Smooth muscle cell (in vitro differentiated cells): ENCODE data around the gene ERG. TPM values are rescaled to one million over a fixed set of nuclear protein-coding genes. Genes with fewer than 3 reads are reported as not detected.
A peak's percentile ranks its signal among the peaks of the same experiment; 100 is the strongest.

ENCODE experiments used
- DNase-seq: peaks from one replicate; lab custom pipeline; 2025; ENCODE audit not compliant: unreplicated experiment; lab: John Stamatoyannopoulos, UW
- H2AFZ ChIP-seq: fragments of 200-600 bp; sonication (generic); 2 replicates; pipeline ENCODE4 v1.6.0; 2016; ENCODE audit warnings: antibody characterized with exemption, low read depth, mild to moderate bottlenecking
- H3F3A ChIP-seq: fragments of 200-600 bp; sonication (generic); 2 replicates; pipeline ENCODE4 v1.6.0; 2017; ENCODE audit warnings: antibody characterized with exemption, low read depth
- H3K27ac ChIP-seq: fragments of 200-600 bp; sonication (generic); 2 replicates; pipeline ENCODE4 v1.5.1; 2016; ENCODE audit warnings: low read depth, mild to moderate bottlenecking
- H3K27me3 ChIP-seq: fragments of 200-600 bp; sonication (generic); 2 replicates; pipeline ENCODE4 v1.6.1; 2016; ENCODE audit warnings: low read depth, mild to moderate bottlenecking
- H3K36me3 ChIP-seq: fragments of 200-600 bp; sonication (generic); 2 replicates; pipeline ENCODE4 v1.5.1; 2016; ENCODE audit warnings: low read depth
- H3K4me1 ChIP-seq: fragments of 200-600 bp; sonication (generic); 2 replicates; pipeline ENCODE4 v1.5.1; 2016; ENCODE audit warnings: low read depth
- H3K4me2 ChIP-seq: fragments of 200-600 bp; sonication (generic); 2 replicates; pipeline ENCODE4 v1.6.0; 2016; ENCODE audit warnings: mild to moderate bottlenecking
- H3K4me3 ChIP-seq: fragments of 200-600 bp; sonication (generic); 2 replicates; pipeline ENCODE4 v1.5.1; 2016; ENCODE audit warnings: mild to moderate bottlenecking
- H3K79me2 ChIP-seq: fragments of 200-600 bp; sonication (generic); 2 replicates; pipeline ENCODE4 v1.6.0; 2016; ENCODE audit warnings: low read depth, mild to moderate bottlenecking
- H3K9ac ChIP-seq: fragments of 200-600 bp; sonication (generic); 2 replicates; pipeline ENCODE4 v1.6.0; 2016; ENCODE audit warnings: low read depth
- H3K9me3 ChIP-seq: fragments of 200-600 bp; sonication (generic); replicated peaks from 2 replicates; pipeline ENCODE4 v1.5.1; 2016; ENCODE audit warnings: low read depth
- H4K20me1 ChIP-seq: fragments of 200-600 bp; sonication (generic); 2 replicates; pipeline ENCODE4 v1.6.0; 2016; ENCODE audit warnings: low read depth
- CTCF ChIP-seq: fragments of 200-600 bp; sonication (generic); IDR thresholded peaks from 2 replicates; pipeline ENCODE4 v1.5.1; 2017; ENCODE audit warnings: borderline replicate concordance, mild to moderate bottlenecking, antibody characterized with exemption; ENCODE audit not compliant: insufficient read depth, poor library complexity, severe bottlenecking
- WGBS: methylation state at CpG from one replicate; pipeline ENCODE4 v1.1.7; 2016; ENCODE audit warnings: low lambda C conversion rate; 5-methylcytosine and 5-hydroxymethylcytosine counted together
- polyA plus RNA-seq: library from polyadenylated mRNA; unstranded; fragments of >200 nt; fragmentation: Nextera tagmentation; extraction: Ambion mirVana; gene quantifications from 2 replicates; pipeline ENCODE4 v1.2.1, GENCODE V29; 2016
- total RNA-seq: library from RNA; depleted of rRNA; stranded (reverse); fragments of >200 nt; gene quantifications from 2 replicates; pipeline ENCODE4 v1.2.3, GENCODE V29; 2014

ERG gene
- total and polyA plus RNA-seq, 2 experiments from 2014 or later, result 11.0 to 14.4 TPM

DNA sequence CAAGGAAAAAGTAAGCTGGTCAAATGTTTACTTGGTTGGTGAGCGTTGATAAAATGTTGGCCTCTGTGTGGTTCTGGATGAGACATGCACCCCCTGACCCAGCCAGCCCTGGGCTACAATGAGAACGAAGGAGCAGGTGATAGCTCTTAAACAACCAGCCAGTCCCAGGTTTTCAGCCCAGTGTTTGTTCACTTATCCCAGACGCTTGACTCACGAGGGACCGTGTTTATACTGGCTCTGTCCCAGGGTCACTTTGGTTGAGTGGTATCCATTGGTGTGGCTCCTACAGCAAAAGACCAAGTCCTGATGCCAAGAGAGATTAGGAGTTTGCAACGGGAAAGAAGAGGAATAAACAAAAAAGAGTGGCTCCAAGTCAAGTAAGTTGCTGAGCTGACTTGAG is 154.6 kb downstream of the ERG start:
- no peak for DNase-seq
- Histone ChIP-seq H4K20me1 (no peaks in the 10 kb centered on the region), H3K4me3 (no peak overlapping the region), H3F3A (no peaks in the 10 kb centered on the region), H2AFZ (no peak overlapping the region), H3K9me3 (no peaks in the 10 kb centered on the region), H3K36me3 (no peaks in the 10 kb centered on the region), H3K9ac (no peak overlapping the region), H3K79me2 (no peaks in the 10 kb centered on the region), H3K4me2 (peak overlapping the region; percentile 1), H3K27me3 (no peaks in the 10 kb centered on the region), H3K27ac (peak overlapping the region; percentile 48), H3K4me1 (no peaks in the 10 kb centered on the region)
- WGBS, result 35% methylated on average over 6 of the region's 6 CpGs
- TF ChIP-seq CTCF, result no peak

DNA sequence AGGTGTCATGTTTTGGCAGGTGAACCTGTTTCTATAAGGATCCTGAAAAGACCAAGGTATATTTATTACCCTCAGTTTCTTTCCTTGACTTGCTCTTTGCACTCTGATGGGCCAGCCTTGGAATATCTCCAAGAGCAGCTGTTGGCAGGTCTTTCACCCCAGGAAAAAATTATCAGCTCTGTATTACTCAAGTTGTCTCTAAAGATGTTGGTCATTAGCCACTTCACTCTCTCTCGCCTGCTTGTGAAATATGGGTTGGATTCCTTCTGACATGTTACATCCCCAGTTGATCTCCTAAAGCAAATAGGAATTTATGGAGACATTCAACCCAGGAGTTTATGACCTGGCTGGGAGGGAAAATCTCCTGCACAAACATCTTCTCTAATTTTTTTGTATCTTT is 155.5 kb downstream of the ERG start:
- H3K27me3 ChIP-seq, result no peaks in the 10 kb centered on the region
- no peak overlapping the region for H3K27ac ChIP-seq
- no peak overlapping the region for H3K9ac ChIP-seq
- H3K36me3 ChIP-seq, result no peaks in the 10 kb centered on the region
- no peaks in the 10 kb centered on the region for H3F3A ChIP-seq
- H3K4me2 ChIP-seq, result no peak overlapping the region
- H3K9me3 ChIP-seq, result no peaks in the 10 kb centered on the region
- no peaks in the 10 kb centered on the region for H3K79me2 ChIP-seq
- H3K4me1 ChIP-seq, result no peaks in the 10 kb centered on the region
- TF ChIP-seq CTCF, result no peak
- DNase-seq, result no peak
- H4K20me1 ChIP-seq, result no peaks in the 10 kb centered on the region
- whole genome bisulfite sequencing, result 61% methylated on average over 1 of the region's 1 CpG
- H2AFZ ChIP-seq, result no peak overlapping the region
- no peak overlapping the region for H3K4me3 ChIP-seq

- no peak overlapping the region for H2AFZ ChIP-seq
- H3K79me2 ChIP-seq, result no peaks in the 10 kb centered on the region
- over 99% methylated on average over 5 of the region's 5 CpGs for WGBS
- H4K20me1 ChIP-seq, result no peaks in the 10 kb centered on the region
- DNase-seq, result no peak
- H3K4me3 ChIP-seq, result no peak overlapping the region
- no peak for TF ChIP-seq CTCF
- no peaks in the 10 kb centered on the region for H3K9me3 ChIP-seq
- no peaks in the 10 kb centered on the region for H3K27me3 ChIP-seq
- H3K9ac ChIP-seq, result no peak overlapping the region
- no peak overlapping the region for H3K4me2 ChIP-seq
- H3F3A ChIP-seq, result no peaks in the 10 kb centered on the region
- H3K4me1 ChIP-seq, result no peaks in the 10 kb centered on the region
- H3K27ac ChIP-seq, result no peak overlapping the region
- H3K36me3 ChIP-seq, result no peaks in the 10 kb centered on the region
Measured at GRCh38 chr21:38341546-38342012, 156.7 kb downstream of the ERG start.

GRCh38 chr21:38340131-38340530 is 158.1 kb downstream of the ERG start:
- no peaks in the 10 kb centered on the region for H3F3A ChIP-seq
- 94% methylated on average over 4 of the region's 4 CpGs for WGBS
- H3K27ac ChIP-seq, result no peak overlapping the region
- no peak overlapping the region for H3K4me2 ChIP-seq
- no peak overlapping the region for H2AFZ ChIP-seq
- H3K9ac ChIP-seq, result no peak overlapping the region
- no peaks in the 10 kb centered on the region for H3K4me1 ChIP-seq
- H4K20me1 ChIP-seq, result no peaks in the 10 kb centered on the region
- H3K27me3 ChIP-seq, result no peaks in the 10 kb centered on the region
- H3K36me3 ChIP-seq, result no peaks in the 10 kb centered on the region
- no peaks in the 10 kb centered on the region for H3K9me3 ChIP-seq
- H3K79me2 ChIP-seq, result no peaks in the 10 kb centered on the region
- DNase-seq, result no peak
- no peak for TF ChIP-seq CTCF
- no peak overlapping the region for H3K4me3 ChIP-seq
